Panc1 (cell line): ENCODE measurements around the gene DOCK4. TPM values are rescaled to one million over a fixed set of nuclear protein-coding genes. Genes with fewer than 3 reads are reported as not detected.

ENCODE experiments used
- ATAC-seq: fragments of 200-7000 bp; cut with Tn5 transposase; 2 replicates; pipeline ENCODE4 v1.9.1; 2020; ENCODE audit warnings: mild to moderate bottlenecking, moderate library complexity
- BruUV-seq: library from RNA; stranded (reverse); fragments of 400-500 nt; replicated peaks from 2 replicates; lab custom pipeline; 2021; lab: Mats Ljungman, UMichigan
- CTCF ChIA-PET: fragments of 300-600 bp; sonication (Branson Sonifier 250); formaldehyde crosslinking; loops from one replicate; lab custom pipeline; 2022; ENCODE audit warnings: antibody characterized with exemption; lab: Charles Lee
- POLR2A ChIA-PET: fragments of 300-600 bp; sonication (Branson Sonifier 250); formaldehyde crosslinking; loops from one replicate; lab custom pipeline; 2022; ENCODE audit warnings: antibody characterized with exemption; lab: Charles Lee
- DNase-seq: peaks from one replicate; pipeline ENCODE4 v3.0.0-alpha.2; 2010; ENCODE audit warnings: low read depth, low spot score
- H3K27ac ChIP-seq: 2 replicates; pipeline ENCODE4 v1.5.1; 2011; ENCODE audit warnings: mild to moderate bottlenecking, low read length, inconsistent platforms
- H3K27me3 ChIP-seq: fragments of 200-500 bp; sonication (Bioruptor generic); 2 replicates; pipeline ENCODE4 v1.6.0; 2014; ENCODE audit warnings: low read length, inconsistent platforms; ENCODE audit not compliant: control insufficient read depth, insufficient read depth
- H3K36me3 ChIP-seq: fragments of 200-500 bp; sonication (Bioruptor generic); 2 replicates; pipeline ENCODE4 v1.5.1; 2014; ENCODE audit warnings: inconsistent platforms, mild to moderate bottlenecking, low read length, moderate library complexity; ENCODE audit not compliant: control insufficient read depth, insufficient read depth
- H3K4me1 ChIP-seq: 2 replicates; pipeline ENCODE4 v1.5.1; 2011; ENCODE audit warnings: inconsistent platforms, mild to moderate bottlenecking, low read length, moderate library complexity; ENCODE audit not compliant: control insufficient read depth, insufficient read depth
- H3K4me3 ChIP-seq, 2 experiments: 2 replicates each; pipeline ENCODE4 v1.5.1; 2011 to 2012; ENCODE audit warnings: low read depth in 2 of 2, low read length in 2 of 2, mild to moderate bottlenecking in 2 of 2, inconsistent platforms in 1 of 2, moderate library complexity in 1 of 2
- H3K9me3 ChIP-seq: fragments of 200-500 bp; sonication (Bioruptor generic); 2 replicates; pipeline ENCODE4 v1.5.1; 2014; ENCODE audit warnings: low read depth, mild to moderate bottlenecking, inconsistent platforms, low read length, moderate library complexity; ENCODE audit not compliant: control insufficient read depth, insufficient read depth
- CTCF ChIP-seq: fragments of 450-650 bp; IDR thresholded peaks from 2 replicates; pipeline ENCODE4 v1.5.1; 2017; ENCODE audit warnings: mild to moderate bottlenecking
- POLR2AphosphoS5 ChIP-seq: IDR thresholded peaks from 2 replicates; pipeline ENCODE4 v1.6.1; 2012; ENCODE audit warnings: mild to moderate bottlenecking, low read depth, low read length, moderate library complexity
- SIN3A ChIP-seq: IDR thresholded peaks from 2 replicates; pipeline ENCODE4 v1.6.1; 2012; ENCODE audit warnings: low read depth, mild to moderate bottlenecking, low read length, moderate library complexity, borderline replicate concordance; ENCODE audit not compliant: insufficient read depth
- TCF7L2 ChIP-seq: IDR thresholded peaks from 2 replicates; pipeline ENCODE4 v1.6.1; 2011; ENCODE audit warnings: mild to moderate bottlenecking, low read depth, low read length, inconsistent platforms
- in situ Hi-C: cut with HindIII; loops from 2 replicates; pipeline ENCODE4 v1.10.0; 2016; ENCODE audit warnings: low sequenced_read_pairs, low pct_unique_long_range_greater_than_20kb
- intact Hi-C: fragments of 100-400 bp; cut with micrococcal nuclease; formaldehyde crosslinking; loops from one replicate; pipeline ENCODE4 v1.10.0; 2022; ENCODE audit not compliant: unreplicated experiment
- total RNA-seq: library from RNA; stranded (reverse); gene quantifications from one replicate; pipeline ENCODE4 v1.2.1, GENCODE V29; 2021; ENCODE audit not compliant: unreplicated experiment
- TF ChIP-seq, protein P1 (sequence below), 2 experiments: IDR thresholded peaks; 2 replicates each; pipeline ENCODE4 v1.6.1; 2011 to 2012; ENCODE audit warnings: low read depth in 2 of 2, control low read depth in 1 of 2, low read length in 1 of 2, mild to moderate bottlenecking in 1 of 2, moderate library complexity in 1 of 2; ENCODE audit not compliant: insufficient read depth in 1 of 2

The DOCK4 gene
- total RNA-seq, 1 experiment from 2014 or later: 10.8 TPM

- no peaks in the 10 kb centered on the region for H3K36me3 ChIP-seq
- H3K4me1 ChIP-seq: no peaks in the 10 kb centered on the region
- H3K4me3 ChIP-seq: no peak overlapping the region
- DNase-seq (no peak), ATAC-seq (no peak)
- intact Hi-C loops (no loop called here), in situ Hi-C loops (no loop called here)
- ChIA-PET POLR2A (no interaction called here), CTCF (no interaction called here)
- no TSS peak for BruUV-seq
- no peaks in the 10 kb centered on the region for H3K9me3 ChIP-seq
- no peak overlapping the region for H3K27ac ChIP-seq
- TF ChIP-seq SIN3A (no peak), CTCF (no peak), TCF7L2 (no peak), POLR2AphosphoS5 (no peak)
- TF ChIP-seq, protein P1, sequence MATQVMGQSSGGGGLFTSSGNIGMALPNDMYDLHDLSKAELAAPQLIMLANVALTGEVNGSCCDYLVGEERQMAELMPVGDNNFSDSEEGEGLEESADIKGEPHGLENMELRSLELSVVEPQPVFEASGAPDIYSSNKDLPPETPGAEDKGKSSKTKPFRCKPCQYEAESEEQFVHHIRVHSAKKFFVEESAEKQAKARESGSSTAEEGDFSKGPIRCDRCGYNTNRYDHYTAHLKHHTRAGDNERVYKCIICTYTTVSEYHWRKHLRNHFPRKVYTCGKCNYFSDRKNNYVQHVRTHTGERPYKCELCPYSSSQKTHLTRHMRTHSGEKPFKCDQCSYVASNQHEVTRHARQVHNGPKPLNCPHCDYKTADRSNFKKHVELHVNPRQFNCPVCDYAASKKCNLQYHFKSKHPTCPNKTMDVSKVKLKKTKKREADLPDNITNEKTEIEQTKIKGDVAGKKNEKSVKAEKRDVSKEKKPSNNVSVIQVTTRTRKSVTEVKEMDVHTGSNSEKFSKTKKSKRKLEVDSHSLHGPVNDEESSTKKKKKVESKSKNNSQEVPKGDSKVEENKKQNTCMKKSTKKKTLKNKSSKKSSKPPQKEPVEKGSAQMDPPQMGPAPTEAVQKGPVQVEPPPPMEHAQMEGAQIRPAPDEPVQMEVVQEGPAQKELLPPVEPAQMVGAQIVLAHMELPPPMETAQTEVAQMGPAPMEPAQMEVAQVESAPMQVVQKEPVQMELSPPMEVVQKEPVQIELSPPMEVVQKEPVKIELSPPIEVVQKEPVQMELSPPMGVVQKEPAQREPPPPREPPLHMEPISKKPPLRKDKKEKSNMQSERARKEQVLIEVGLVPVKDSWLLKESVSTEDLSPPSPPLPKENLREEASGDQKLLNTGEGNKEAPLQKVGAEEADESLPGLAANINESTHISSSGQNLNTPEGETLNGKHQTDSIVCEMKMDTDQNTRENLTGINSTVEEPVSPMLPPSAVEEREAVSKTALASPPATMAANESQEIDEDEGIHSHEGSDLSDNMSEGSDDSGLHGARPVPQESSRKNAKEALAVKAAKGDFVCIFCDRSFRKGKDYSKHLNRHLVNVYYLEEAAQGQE (IDR thresholded peaks at IDR 0.05; ENCODE audit: insufficient read depth in 1 of 2, low read depth in 2 of 2, low read length in 1 of 2): no peak
- H3K27me3 ChIP-seq: no peaks in the 10 kb centered on the region
These were observed 152.5 kb downstream of the DOCK4 start for GRCh38 chr7:112053737-112054069.

DNA sequence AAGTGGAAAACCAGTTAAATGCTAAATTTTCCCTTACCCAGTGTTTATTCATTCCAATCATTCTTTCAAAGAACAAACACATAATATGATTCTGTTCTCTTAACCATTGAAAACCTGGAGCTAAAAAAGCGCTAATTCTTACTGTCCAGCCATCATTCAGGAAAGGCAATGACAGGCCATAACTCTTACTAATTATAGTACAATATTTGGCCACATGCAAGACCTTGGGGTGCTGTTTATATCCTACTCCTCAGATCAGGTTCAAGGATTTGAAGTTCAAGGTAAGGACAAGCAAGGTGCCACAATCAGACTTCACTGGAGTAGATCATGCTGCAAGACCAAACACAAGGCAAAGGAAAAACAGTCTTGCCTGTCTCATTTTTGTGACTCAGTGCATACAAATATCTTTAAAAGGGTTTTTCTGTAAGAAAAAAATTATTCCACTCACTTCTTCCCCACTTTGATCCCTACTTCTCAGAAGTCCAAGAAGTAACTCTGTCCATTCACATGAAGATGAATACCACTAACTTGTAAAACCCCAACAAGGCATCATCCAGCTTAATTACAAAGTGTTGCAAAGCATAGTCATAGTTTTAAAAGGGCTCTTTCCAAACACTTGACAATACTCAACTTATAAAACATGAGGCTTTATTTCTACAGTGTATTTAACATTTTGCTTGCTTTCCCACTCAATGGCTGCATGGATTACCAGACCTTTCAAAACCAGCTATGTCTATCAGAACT is 153.0 kb downstream of the DOCK4 start:
- CTCF ChIA-PET: no interaction called here

More for the DNA sequence above, 153.0 kb downstream of the DOCK4 start:
- no peaks in the 10 kb centered on the region for H3K9me3 ChIP-seq
- no peak overlapping the region for H3K27ac ChIP-seq
- no peak for ATAC-seq
- H3K27me3 ChIP-seq: no peaks in the 10 kb centered on the region
- no peaks in the 10 kb centered on the region for H3K36me3 ChIP-seq
- POLR2A ChIA-PET: no interaction called here
- intact Hi-C loops: no loop called here
- BruUV-seq: no TSS peak
- H3K4me1 ChIP-seq: no peaks in the 10 kb centered on the region
- no peak for TF ChIP-seq SIN3A
- no peak for TF ChIP-seq CTCF
- TF ChIP-seq TCF7L2: no peak
- TF ChIP-seq, protein P1 (IDR thresholded peaks at IDR 0.05; ENCODE audit: insufficient read depth in 1 of 2, low read depth in 2 of 2, low read length in 1 of 2): no peak
- TF ChIP-seq POLR2AphosphoS5: no peak
- in situ Hi-C loops: no loop called here
- DNase-seq: no peak
- no peak overlapping the region for H3K4me3 ChIP-seq
